HepG2 (cell line): ENCODE measurements around the gene LMOD3. TPM values are rescaled to one million over a fixed set of nuclear protein-coding genes. Genes with fewer than 3 reads are reported as not detected.

Experiments used
- ATAC-seq: fragments of 200-7000 bp; cut with Tn5 transposase; 3 replicates; pipeline ENCODE4 v1.9.1; 2020; ENCODE audit warnings: mild to moderate bottlenecking, moderate library complexity
- BruUV-seq: library from RNA; stranded (reverse); fragments of 400-500 nt; replicated peaks from 2 replicates; lab custom pipeline; 2021; lab: Mats Ljungman, UMichigan
- CTCF ChIA-PET: fragments of 300-600 bp; formaldehyde crosslinking; extraction: SDS; loops from one replicate; lab custom pipeline; 2021; ENCODE audit warnings: low total read pairs, inconsistent platforms, low intra/inter-chr PET ratio; lab: Yijun Ruan, JAX
- POLR2A ChIA-PET: fragments of 350-600 bp; sonication (Branson Sonifier 250); formaldehyde crosslinking; loops from one replicate; lab custom pipeline; 2020; ENCODE audit warnings: antibody characterized with exemption, inconsistent platforms; lab: Yijun Ruan, JAX
- DNase-seq: peaks from one replicate; pipeline ENCODE4 v3.0.0-alpha.2; 2015; ENCODE audit warnings: low spot score
- FAIRE-seq: peaks from 3 replicates; lab custom pipeline; 2011; peaks lifted over from hg19 to GRCh38; lab: Jason Lieb, UNC
- H2AFZ ChIP-seq: one replicate; pipeline ENCODE4 v1.6.1; 2011; ENCODE audit warnings: low read length, inconsistent platforms
- H3K27ac ChIP-seq: fragments of 300-600 bp; 3 replicates; pipeline ENCODE4 v1.8.0; 2011; ENCODE audit warnings: mixed run types, mild to moderate bottlenecking, mixed read lengths, low read length, inconsistent platforms; ENCODE audit not compliant: insufficient read depth; ENCODE audit errors: extremely low read length
- H3K27me3 ChIP-seq, 2 experiments: fragments of 200-600 bp in 1 of 2; 2 replicates in 1 of 2; 3 replicates in 1 of 2; pipeline versions ENCODE4 v1.6.0 to v1.8.0; 2011; ENCODE audit warnings: low read length in 2 of 2, mild to moderate bottlenecking in 2 of 2, moderate library complexity in 2 of 2, inconsistent platforms in 1 of 2; ENCODE audit not compliant: insufficient read depth in 2 of 2, control insufficient read depth in 1 of 2
- H3K36me3 ChIP-seq, 2 experiments: fragments of 200-600 bp in 1 of 2; replicated peaks in 1 of 2; 2 replicates in 1 of 2; 3 replicates in 1 of 2; pipeline versions ENCODE4 v1.5.1 to v1.8.0; 2011; ENCODE audit warnings: low read length in 2 of 2, inconsistent platforms in 1 of 2; ENCODE audit not compliant: insufficient read depth in 2 of 2, control insufficient read depth in 1 of 2
- H3K4me1 ChIP-seq: 2 replicates; pipeline ENCODE4 v1.5.1; 2012; ENCODE audit warnings: low read length, inconsistent platforms; ENCODE audit not compliant: insufficient read depth
- H3K4me2 ChIP-seq: 2 replicates; pipeline ENCODE4 v1.6.0; 2011; ENCODE audit warnings: low read depth, low read length, inconsistent platforms
- H3K4me3 ChIP-seq, 3 experiments: fragments of 200-600 bp in 1 of 3; sonication (generic), shearing (Covaris generic) in 1 of 3; replicated peaks in 1 of 3; 2 replicates each; pipeline ENCODE4 v1.5.1; 2011 to 2016; ENCODE audit warnings: low read length in 3 of 3, inconsistent platforms in 2 of 3, low read depth in 2 of 3, mild to moderate bottlenecking in 2 of 3, control low read depth in 1 of 3, mixed read lengths in 1 of 3; ENCODE audit not compliant: insufficient read depth in 1 of 3
- H3K79me2 ChIP-seq: one replicate; pipeline ENCODE4 v1.6.1; 2011; ENCODE audit warnings: low read length, inconsistent platforms; ENCODE audit not compliant: insufficient read depth
- H3K9ac ChIP-seq: 2 replicates; pipeline ENCODE4 v1.6.0; 2011; ENCODE audit warnings: mild to moderate bottlenecking, low read depth, low read length, inconsistent platforms; ENCODE audit not compliant: insufficient read depth
- H3K9me3 ChIP-seq: 2 replicates; pipeline ENCODE4 v1.5.1; 2012; ENCODE audit warnings: mild to moderate bottlenecking, low read length
- H4K20me1 ChIP-seq: 2 replicates; pipeline ENCODE4 v1.6.0; 2011; ENCODE audit warnings: inconsistent platforms, mild to moderate bottlenecking, low read length, moderate library complexity; ENCODE audit not compliant: insufficient read depth
- DMAP1 ChIP-seq: IDR thresholded peaks from 2 replicates; pipeline ENCODE4 v1.6.1; 2016
- NFYC ChIP-seq: IDR thresholded peaks from 2 replicates; pipeline ENCODE4 v1.6.1; 2016; ENCODE audit warnings: missing genetic modification reagents, missing compliant biosample characterization
- NONO ChIP-seq, 2 experiments: fragments of 450-650 bp in 1 of 2; sonication (generic) in 1 of 2; formaldehyde crosslinking in 1 of 2; IDR thresholded peaks in 1 of 2; conservative IDR thresholded peaks in 1 of 2; 2 replicates each; pipeline versions ENCODE4 v1.6.1 to v1.8.0; 2017 to 2022; ENCODE audit warnings: mild to moderate bottlenecking in 1 of 2, missing genetic modification reagents in 1 of 2, moderate library complexity in 1 of 2
- PHF20 ChIP-seq: sonication (generic); formaldehyde crosslinking; IDR thresholded peaks from 2 replicates; pipeline ENCODE4 v1.5.0; 2020; ENCODE audit warnings: mild to moderate bottlenecking, missing genetic modification reagents
- SNAPC2 ChIP-seq: sonication (generic); formaldehyde crosslinking; IDR thresholded peaks from 2 replicates; pipeline ENCODE4 v1.8.1; 2022; ENCODE audit warnings: mild to moderate bottlenecking, missing genetic modification reagents
- ZFX ChIP-seq: sonication (generic); formaldehyde crosslinking; IDR thresholded peaks from 2 replicates; pipeline ENCODE4 v1.4.0; 2020; ENCODE audit warnings: mild to moderate bottlenecking, low read depth, missing genetic modification reagents, moderate library complexity
- ZNF780A ChIP-seq: sonication (generic); formaldehyde crosslinking; IDR thresholded peaks from 2 replicates; pipeline ENCODE4 v1.8.0; 2022; ENCODE audit warnings: mild to moderate bottlenecking, missing genetic modification reagents, moderate library complexity
- ZSCAN30 ChIP-seq: sonication (generic); formaldehyde crosslinking; IDR thresholded peaks from 2 replicates; pipeline ENCODE4 v1.5.0; 2020; ENCODE audit warnings: mild to moderate bottlenecking, missing genetic modification reagents
- WGBS: methylation state at CpG from one replicate; pipeline ENCODE4 v1.1.6; 2017; ENCODE audit warnings: low lambda C conversion rate; 5-methylcytosine and 5-hydroxymethylcytosine counted together
- in situ Hi-C: cut with HindIII; loops from 2 replicates; pipeline ENCODE4 v1.10.0; 2017; ENCODE audit warnings: low pct_unique_long_range_greater_than_20kb; ENCODE audit not compliant: extremely low pct_ligation_motif_present
- intact Hi-C: fragments of 100-400 bp; cut with micrococcal nuclease; formaldehyde crosslinking; loops from one replicate; pipeline ENCODE4 v1.10.0; 2022; ENCODE audit not compliant: unreplicated experiment
- polyA plus RNA-seq, 8 experiments: library from polyadenylated mRNA; depleted of rRNA in 3 of 8; stranded (reverse) in 7 of 8; unstranded in 1 of 8; fragments of >200 nt; fragmentation: Illumina TruSeq in 4 of 8; extraction: Trizol in 4 of 8; gene quantifications; 2 replicates each; pipeline versions ENCODE4 v1.2.1 to v1.2.3, GENCODE V29; 2011 to 2016; ENCODE audit warnings: low read depth in 4 of 8, missing spikeins in 1 of 8, mixed read lengths in 1 of 8; ENCODE audit not compliant: insufficient read depth in 1 of 8
- total RNA-seq, 5 experiments: library from RNA; depleted of rRNA; stranded (reverse); fragments of >200 nt; fragmentation: Illumina TruSeq; extraction: Trizol; gene quantifications; 2 replicates each; pipeline ENCODE4 v1.2.3, GENCODE V29; 2016; ENCODE audit warnings: low read depth in 1 of 5
- TF ChIP-seq, protein P1 (sequence below): sonication (generic); formaldehyde crosslinking; IDR thresholded peaks from 2 replicates; pipeline ENCODE4 v1.4.0; 2020; ENCODE audit warnings: mild to moderate bottlenecking, missing genetic modification reagents
- TF ChIP-seq, protein P2 (sequence below): sonication (generic); formaldehyde crosslinking; IDR thresholded peaks from 2 replicates; pipeline ENCODE4 v1.4.0; 2020; ENCODE audit warnings: missing genetic modification reagents
- TF ChIP-seq, protein P3 (sequence below): IDR thresholded peaks from 2 replicates; pipeline ENCODE4 v1.4.0; 2020; ENCODE audit warnings: mild to moderate bottlenecking, missing genetic modification reagents

Gene LMOD3
- total and polyA plus RNA-seq, 2 of the 13 experiments (the other 11 are each of a cell fraction or from before 2014, with no cell fraction given) = not detected

DNA sequence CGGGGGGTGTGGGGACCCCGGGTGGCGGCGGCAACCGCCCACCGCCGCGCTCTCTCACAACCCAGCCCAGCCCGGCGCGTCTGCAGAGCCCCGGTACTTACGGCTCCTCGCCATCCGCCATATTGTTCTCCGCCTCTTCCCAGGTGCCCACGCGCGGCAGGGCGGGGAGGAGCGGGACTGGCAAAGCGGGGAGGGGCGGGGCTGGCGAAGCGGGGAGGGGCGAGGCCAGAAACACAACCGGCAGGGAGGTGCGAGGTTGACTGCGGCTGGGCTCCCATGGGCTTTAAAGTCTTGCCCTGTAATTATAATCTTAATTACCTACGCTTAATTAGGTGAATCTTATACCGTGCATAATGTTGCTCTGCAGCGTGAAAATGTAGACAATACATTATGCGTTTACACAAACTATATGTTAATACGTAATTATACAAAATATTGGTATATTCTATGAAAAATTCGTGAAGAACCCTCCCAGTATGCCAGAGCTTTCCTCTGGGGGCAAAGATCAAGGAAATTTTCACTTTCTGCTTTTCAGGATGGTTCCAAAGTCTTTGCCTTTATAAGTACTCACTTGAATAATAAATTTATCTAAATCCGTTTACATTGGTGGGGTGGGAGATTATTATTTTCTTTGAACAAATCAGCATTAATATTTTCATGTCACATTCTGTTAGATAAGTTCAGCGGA is 42.0 kb downstream of the LMOD3 start, which contains the start of gene UBA3 (continued):
- TF ChIP-seq, protein P1, sequence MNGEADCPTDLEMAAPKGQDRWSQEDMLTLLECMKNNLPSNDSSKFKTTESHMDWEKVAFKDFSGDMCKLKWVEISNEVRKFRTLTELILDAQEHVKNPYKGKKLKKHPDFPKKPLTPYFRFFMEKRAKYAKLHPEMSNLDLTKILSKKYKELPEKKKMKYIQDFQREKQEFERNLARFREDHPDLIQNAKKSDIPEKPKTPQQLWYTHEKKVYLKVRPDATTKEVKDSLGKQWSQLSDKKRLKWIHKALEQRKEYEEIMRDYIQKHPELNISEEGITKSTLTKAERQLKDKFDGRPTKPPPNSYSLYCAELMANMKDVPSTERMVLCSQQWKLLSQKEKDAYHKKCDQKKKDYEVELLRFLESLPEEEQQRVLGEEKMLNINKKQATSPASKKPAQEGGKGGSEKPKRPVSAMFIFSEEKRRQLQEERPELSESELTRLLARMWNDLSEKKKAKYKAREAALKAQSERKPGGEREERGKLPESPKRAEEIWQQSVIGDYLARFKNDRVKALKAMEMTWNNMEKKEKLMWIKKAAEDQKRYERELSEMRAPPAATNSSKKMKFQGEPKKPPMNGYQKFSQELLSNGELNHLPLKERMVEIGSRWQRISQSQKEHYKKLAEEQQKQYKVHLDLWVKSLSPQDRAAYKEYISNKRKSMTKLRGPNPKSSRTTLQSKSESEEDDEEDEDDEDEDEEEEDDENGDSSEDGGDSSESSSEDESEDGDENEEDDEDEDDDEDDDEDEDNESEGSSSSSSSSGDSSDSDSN (CRISPR knock-in tag) = peak; percentile 63; the same call in 1 of the 2 replicates
- 0 out of 2 replicates have a peak, but pooled peaks have one; percentile 36 for TF ChIP-seq PHF20
- TF ChIP-seq NFYC (CRISPR knock-in tag) = 0 out of 2 replicates have a peak, but pooled peaks have one; percentile 18
- no peak for TF ChIP-seq ZNF780A (CRISPR knock-in tag)
- no peak for TF ChIP-seq ZSCAN30 (CRISPR knock-in tag)
- no peak for TF ChIP-seq NONO (IDR thresholded peaks at IDR 0.05)
- TF ChIP-seq NONO (CRISPR knock-in tag; conservative IDR thresholded peaks at IDR 0.05) = peak; percentile 44; the same call in 1 of the 2 replicates
- TF ChIP-seq, all 625 proteins: peak for 58

DNA sequence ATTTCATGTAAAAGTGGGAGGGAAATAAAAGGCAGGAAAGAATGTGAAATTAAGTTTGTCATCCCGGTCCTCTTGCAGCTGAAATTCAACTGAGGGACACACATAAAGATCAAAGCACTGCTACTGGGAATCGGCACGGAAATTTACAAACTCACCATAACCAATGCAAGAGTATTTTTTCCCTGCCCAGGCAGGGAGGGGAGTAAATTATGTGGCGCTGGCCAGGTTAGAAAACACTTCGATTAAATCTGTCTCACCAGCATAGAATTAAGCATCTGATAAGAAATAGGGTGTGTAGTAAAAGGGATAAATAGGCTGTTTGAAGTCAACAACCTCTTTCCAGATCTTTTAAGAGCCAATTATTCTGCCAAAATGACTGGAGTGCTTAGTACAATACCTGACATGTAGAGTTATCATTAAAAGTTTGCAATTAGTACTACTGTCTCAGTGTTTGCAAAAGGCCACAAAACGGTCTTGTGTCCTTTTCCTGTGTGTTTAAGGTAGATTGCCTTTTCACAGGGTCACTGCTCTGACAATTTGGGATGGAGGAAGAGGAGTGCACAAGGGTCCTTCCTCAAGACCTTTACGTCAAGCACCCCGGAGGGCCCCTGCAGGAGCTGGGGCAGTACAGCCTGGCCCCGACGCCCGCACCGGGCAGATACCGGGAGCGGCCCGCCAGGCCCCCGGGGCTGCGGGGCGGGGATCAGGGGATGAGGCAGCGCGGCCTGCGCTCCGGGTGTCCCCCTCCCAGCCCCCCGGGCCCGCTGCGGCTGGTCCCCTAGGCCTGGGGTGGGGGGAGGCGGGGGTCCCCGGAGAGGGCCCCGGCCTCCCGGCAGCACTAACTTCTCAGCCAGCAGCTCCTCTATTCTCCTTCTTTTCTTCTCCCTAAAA is 42.9 kb downstream of the LMOD3 start:
- intact Hi-C loops = loop anchor here (1.0 kb wide), 1 partner anchor 27 kb away; the partner anchor contains the start of gene TMF1
- in situ Hi-C loops = no loop called here
- peaks cover 28% of the 10 kb centered on the region for H3K79me2 ChIP-seq
- H3K9me3 ChIP-seq = no peaks in the 10 kb centered on the region
- peak overlapping the region; percentile 61 to 86 (median 71) for H3K4me3 ChIP-seq
- H4K20me1 ChIP-seq = no peaks in the 10 kb centered on the region
- peak overlapping the region; percentile 86 for H3K9ac ChIP-seq
- CTCF ChIA-PET = no interaction called here
- WGBS = 6% methylated on average over 12 of the region's 29 CpGs
- ATAC-seq = peak; percentile 72
- peak; percentile 35 for DNase-seq
- POLR2A ChIA-PET = interaction anchor here (0.9 to 1.9 kb wide), 4 partner anchors 16 to 121 kb away, joined by 3 to 9 read pairs (median 4); partner anchors contain the start of genes EOGT and TMF1
- H3K4me1 ChIP-seq = peaks cover 52% of the 10 kb centered on the region
- H3K27me3 ChIP-seq = no peaks in the 10 kb centered on the region; a peak in 1 of 5 replicates
- BruUV-seq = TSS peak; percentile 73
- peak overlapping the region; percentile 63 for H3K27ac ChIP-seq
- H2AFZ ChIP-seq = no peak overlapping the region
- no peak for FAIRE-seq
- no peaks in the 10 kb centered on the region for H3K36me3 ChIP-seq
- peak overlapping the region; percentile 78 for H3K4me2 ChIP-seq
- TF ChIP-seq, protein P2, sequence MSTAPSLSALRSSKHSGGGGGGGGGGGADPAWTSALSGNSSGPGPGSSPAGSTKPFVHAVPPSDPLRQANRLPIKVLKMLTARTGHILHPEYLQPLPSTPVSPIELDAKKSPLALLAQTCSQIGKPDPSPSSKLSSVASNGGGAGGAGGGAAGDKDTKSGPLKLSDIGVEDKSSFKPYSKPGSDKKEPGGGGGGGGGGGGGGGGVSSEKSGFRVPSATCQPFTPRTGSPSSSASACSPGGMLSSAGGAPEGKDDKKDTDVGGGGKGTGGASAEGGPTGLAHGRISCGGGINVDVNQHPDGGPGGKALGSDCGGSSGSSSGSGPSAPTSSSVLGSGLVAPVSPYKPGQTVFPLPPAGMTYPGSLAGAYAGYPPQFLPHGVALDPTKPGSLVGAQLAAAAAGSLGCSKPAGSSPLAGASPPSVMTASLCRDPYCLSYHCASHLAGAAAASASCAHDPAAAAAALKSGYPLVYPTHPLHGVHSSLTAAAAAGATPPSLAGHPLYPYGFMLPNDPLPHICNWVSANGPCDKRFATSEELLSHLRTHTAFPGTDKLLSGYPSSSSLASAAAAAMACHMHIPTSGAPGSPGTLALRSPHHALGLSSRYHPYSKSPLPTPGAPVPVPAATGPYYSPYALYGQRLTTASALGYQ (CRISPR knock-in tag) = no peak
- TF ChIP-seq, protein P3, sequence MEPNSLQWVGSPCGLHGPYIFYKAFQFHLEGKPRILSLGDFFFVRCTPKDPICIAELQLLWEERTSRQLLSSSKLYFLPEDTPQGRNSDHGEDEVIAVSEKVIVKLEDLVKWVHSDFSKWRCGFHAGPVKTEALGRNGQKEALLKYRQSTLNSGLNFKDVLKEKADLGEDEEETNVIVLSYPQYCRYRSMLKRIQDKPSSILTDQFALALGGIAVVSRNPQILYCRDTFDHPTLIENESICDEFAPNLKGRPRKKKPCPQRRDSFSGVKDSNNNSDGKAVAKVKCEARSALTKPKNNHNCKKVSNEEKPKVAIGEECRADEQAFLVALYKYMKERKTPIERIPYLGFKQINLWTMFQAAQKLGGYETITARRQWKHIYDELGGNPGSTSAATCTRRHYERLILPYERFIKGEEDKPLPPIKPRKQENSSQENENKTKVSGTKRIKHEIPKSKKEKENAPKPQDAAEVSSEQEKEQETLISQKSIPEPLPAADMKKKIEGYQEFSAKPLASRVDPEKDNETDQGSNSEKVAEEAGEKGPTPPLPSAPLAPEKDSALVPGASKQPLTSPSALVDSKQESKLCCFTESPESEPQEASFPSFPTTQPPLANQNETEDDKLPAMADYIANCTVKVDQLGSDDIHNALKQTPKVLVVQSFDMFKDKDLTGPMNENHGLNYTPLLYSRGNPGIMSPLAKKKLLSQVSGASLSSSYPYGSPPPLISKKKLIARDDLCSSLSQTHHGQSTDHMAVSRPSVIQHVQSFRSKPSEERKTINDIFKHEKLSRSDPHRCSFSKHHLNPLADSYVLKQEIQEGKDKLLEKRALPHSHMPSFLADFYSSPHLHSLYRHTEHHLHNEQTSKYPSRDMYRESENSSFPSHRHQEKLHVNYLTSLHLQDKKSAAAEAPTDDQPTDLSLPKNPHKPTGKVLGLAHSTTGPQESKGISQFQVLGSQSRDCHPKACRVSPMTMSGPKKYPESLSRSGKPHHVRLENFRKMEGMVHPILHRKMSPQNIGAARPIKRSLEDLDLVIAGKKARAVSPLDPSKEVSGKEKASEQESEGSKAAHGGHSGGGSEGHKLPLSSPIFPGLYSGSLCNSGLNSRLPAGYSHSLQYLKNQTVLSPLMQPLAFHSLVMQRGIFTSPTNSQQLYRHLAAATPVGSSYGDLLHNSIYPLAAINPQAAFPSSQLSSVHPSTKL = peak; percentile 6; the same call in 1 of the 2 replicates
- TF ChIP-seq DMAP1 (CRISPR knock-in tag) = peak; percentile 12; the same call in 1 of the 2 replicates
- peak; percentile 66; the same call in 1 of the 2 replicates for TF ChIP-seq ZFX
- TF ChIP-seq SNAPC2 = 0 out of 2 replicates have a peak, but pooled peaks have one; percentile 7
